DND-41 (cell line): ENCODE measurements around the gene ADH5.

Experiments used
- ATAC-seq: fragments of 200-7000 bp; cut with Tn5 transposase; 3 replicates; pipeline ENCODE4 v1.9.1; 2021; ENCODE audit warnings: low read depth; ENCODE audit not compliant: insufficient read depth
- DNase-seq: peaks from one replicate; pipeline ENCODE4 v3.0.0-alpha.2; 2020
- H2AFZ ChIP-seq: 2 replicates; pipeline ENCODE4 v1.6.0; 2012; ENCODE audit warnings: low read depth, low read length
- H3K27ac ChIP-seq: 2 replicates; pipeline ENCODE4 v1.5.1; 2012; ENCODE audit warnings: low read length, inconsistent platforms
- H3K27me3 ChIP-seq: fragments of 200-600 bp; sonication (generic); 2 replicates; pipeline ENCODE4 v1.6.0; 2012; ENCODE audit warnings: low read length, mild to moderate bottlenecking, inconsistent platforms; ENCODE audit not compliant: insufficient read depth, poor library complexity
- H3K36me3 ChIP-seq: 2 replicates; pipeline ENCODE4 v1.5.1; 2012; ENCODE audit warnings: low read length, inconsistent platforms; ENCODE audit not compliant: insufficient read depth
- H3K4me1 ChIP-seq: 2 replicates; pipeline ENCODE4 v1.5.1; 2012; ENCODE audit warnings: mild to moderate bottlenecking, low read length; ENCODE audit not compliant: insufficient read depth
- H3K4me2 ChIP-seq: 2 replicates; pipeline ENCODE4 v1.6.0; 2012; ENCODE audit warnings: mild to moderate bottlenecking, moderate library complexity, low read length, inconsistent platforms; ENCODE audit not compliant: insufficient read depth
- H3K4me3 ChIP-seq, 2 experiments: fragments of 200-600 bp in 1 of 2; shearing (Covaris generic) in 1 of 2; 2 replicates each; pipeline ENCODE4 v1.5.1; 2012 to 2016; ENCODE audit warnings: inconsistent platforms in 2 of 2, low read length in 2 of 2, mild to moderate bottlenecking in 2 of 2, low read depth in 1 of 2, moderate library complexity in 1 of 2
- H3K79me2 ChIP-seq: 2 replicates; pipeline ENCODE4 v1.6.0; 2012; ENCODE audit warnings: low read length, inconsistent platforms; ENCODE audit not compliant: insufficient read depth
- H3K9ac ChIP-seq: 2 replicates; pipeline ENCODE4 v1.6.0; 2012; ENCODE audit warnings: low read depth, mild to moderate bottlenecking, inconsistent platforms, low read length, moderate library complexity
- H3K9me3 ChIP-seq: 2 replicates; pipeline ENCODE4 v1.5.1; 2012; ENCODE audit warnings: low read length, moderate library complexity, mild to moderate bottlenecking, inconsistent platforms; ENCODE audit not compliant: insufficient read depth, severe bottlenecking
- H4K20me1 ChIP-seq: 2 replicates; pipeline ENCODE4 v1.6.0; 2012; ENCODE audit warnings: low read length; ENCODE audit not compliant: insufficient read depth
- EZH2 ChIP-seq: IDR thresholded peaks from 3 replicates; pipeline ENCODE4 v1.6.1; 2012; ENCODE audit warnings: borderline replicate concordance, low read depth, mild to moderate bottlenecking, moderate library complexity, low read length, inconsistent platforms; ENCODE audit not compliant: severe bottlenecking
- TF ChIP-seq, protein P1 (sequence below): IDR thresholded peaks from 2 replicates; pipeline ENCODE4 v1.5.1; 2012; ENCODE audit warnings: borderline replicate concordance, low read length, moderate library complexity, mild to moderate bottlenecking; ENCODE audit not compliant: poor library complexity, severe bottlenecking; ENCODE audit errors: extremely low read depth

The ADH5 gene

DNA sequence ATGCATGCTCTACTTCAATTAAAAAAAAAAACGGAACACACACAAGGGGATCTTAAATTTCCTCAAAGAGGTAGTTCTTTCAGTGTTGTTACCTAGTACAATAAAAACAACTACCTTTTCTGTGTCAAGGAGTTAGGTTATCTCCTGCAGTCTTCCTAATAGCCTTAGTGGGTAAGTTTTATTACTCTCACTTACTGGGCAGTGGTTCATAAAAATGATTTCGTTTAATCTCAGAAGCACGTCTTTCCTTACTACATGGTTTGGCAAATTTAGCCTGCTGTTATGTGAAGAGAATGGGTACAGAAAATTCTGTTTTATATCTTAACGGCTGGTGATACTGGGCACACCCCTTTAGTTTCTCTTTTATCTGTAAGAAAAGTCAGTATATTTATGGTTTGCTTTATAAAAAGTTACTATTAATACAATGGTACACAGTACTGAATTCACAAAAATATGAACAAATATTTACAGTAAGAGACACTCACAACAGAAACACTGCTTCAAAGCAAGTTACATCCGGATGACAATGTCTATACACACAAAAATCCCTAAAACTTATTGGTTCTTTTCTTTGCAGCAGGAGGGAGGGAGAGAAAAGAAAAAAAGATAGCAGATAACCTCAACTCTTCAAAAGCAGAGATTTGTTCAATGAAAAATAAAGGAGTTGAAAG lies 8.8 kb downstream of the ADH5 start:
- TF ChIP-seq EZH2, result no peak
- TF ChIP-seq, protein P1, sequence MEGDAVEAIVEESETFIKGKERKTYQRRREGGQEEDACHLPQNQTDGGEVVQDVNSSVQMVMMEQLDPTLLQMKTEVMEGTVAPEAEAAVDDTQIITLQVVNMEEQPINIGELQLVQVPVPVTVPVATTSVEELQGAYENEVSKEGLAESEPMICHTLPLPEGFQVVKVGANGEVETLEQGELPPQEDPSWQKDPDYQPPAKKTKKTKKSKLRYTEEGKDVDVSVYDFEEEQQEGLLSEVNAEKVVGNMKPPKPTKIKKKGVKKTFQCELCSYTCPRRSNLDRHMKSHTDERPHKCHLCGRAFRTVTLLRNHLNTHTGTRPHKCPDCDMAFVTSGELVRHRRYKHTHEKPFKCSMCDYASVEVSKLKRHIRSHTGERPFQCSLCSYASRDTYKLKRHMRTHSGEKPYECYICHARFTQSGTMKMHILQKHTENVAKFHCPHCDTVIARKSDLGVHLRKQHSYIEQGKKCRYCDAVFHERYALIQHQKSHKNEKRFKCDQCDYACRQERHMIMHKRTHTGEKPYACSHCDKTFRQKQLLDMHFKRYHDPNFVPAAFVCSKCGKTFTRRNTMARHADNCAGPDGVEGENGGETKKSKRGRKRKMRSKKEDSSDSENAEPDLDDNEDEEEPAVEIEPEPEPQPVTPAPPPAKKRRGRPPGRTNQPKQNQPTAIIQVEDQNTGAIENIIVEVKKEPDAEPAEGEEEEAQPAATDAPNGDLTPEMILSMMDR, result no peak
- H3K4me1 ChIP-seq, result no peaks in the 10 kb centered on the region
- H3K79me2 ChIP-seq, result peaks cover 27% of the 10 kb centered on the region
- DNase-seq, result no peak
- no peaks in the 10 kb centered on the region for H3K9me3 ChIP-seq
- H3K27me3 ChIP-seq, result no peaks in the 10 kb centered on the region
- H3K36me3 ChIP-seq, result peaks cover 96% of the 10 kb centered on the region
- H3K9ac ChIP-seq, result no peak overlapping the region
- H3K4me2 ChIP-seq, result no peak overlapping the region
- no peak overlapping the region for H3K27ac ChIP-seq
- peaks cover 6% of the 10 kb centered on the region for H4K20me1 ChIP-seq
- no peak overlapping the region for H2AFZ ChIP-seq
- H3K4me3 ChIP-seq, result no peak overlapping the region
- ATAC-seq, result no peak

DNA sequence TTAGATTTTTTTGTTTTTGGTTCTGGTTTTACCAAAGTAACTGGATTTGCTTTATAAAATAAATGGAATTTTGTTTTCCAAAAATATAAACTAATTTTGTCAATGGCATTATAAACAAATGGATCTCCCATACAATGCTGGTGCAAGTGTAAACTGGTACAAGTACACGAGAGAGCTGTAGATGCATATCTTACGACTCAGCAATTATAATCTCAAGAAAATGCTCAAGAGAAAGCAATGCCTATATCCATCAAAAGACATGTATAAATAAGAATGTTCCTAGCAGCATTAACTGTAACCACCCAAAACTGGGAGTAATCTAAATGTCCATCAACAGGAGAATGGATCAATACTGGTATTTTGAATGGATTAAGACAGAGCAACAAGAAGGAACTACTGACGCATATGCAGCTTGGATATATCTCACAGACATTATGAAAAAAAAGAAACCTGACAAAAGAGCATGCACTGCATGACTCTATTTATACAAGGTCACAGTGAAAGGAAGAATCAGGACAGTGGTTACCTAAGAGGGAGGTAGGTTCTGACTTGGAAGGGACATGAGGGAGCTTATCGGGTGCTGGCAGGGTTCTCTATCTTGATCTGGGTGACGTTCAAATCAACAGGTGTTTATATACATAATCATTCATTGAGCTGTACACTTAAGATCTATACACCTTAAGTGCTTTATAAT lies 9.5 kb downstream of the ADH5 start:
- H3K4me1 ChIP-seq, result no peaks in the 10 kb centered on the region
- no peaks in the 10 kb centered on the region for H3K9me3 ChIP-seq
- H3K4me3 ChIP-seq, result no peak overlapping the region
- H3K36me3 ChIP-seq, result peaks cover 96% of the 10 kb centered on the region
- H3K9ac ChIP-seq, result no peak overlapping the region
- DNase-seq, result no peak
- no peak for TF ChIP-seq EZH2
- TF ChIP-seq, protein P1, result no peak
- H3K27ac ChIP-seq, result no peak overlapping the region
- no peak overlapping the region for H2AFZ ChIP-seq
- ATAC-seq, result no peak
- no peaks in the 10 kb centered on the region for H3K27me3 ChIP-seq
- H4K20me1 ChIP-seq, result peaks cover 4% of the 10 kb centered on the region
- peaks cover 20% of the 10 kb centered on the region for H3K79me2 ChIP-seq
- no peak overlapping the region for H3K4me2 ChIP-seq

DNA sequence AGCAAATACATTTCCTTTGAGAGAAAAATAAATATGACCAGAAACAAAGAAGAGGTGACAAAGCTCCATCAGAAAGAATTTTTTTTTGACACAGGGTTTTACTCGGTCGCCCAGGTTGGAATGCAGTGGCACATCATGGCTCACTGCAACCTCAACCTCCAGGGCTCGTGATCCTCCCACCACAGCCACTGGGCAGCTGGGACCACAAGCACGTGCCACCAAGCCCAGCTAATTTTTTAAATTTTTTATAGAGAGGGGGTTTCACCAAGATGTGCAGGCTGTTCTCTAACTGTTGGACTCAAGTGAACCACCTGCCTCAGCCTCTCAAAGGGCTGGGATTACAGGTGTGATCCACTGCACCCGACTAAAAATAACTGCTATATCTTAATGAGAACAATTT lies 10.3 kb downstream of the ADH5 start:
- TF ChIP-seq, protein P1, result no peak
- no peak for TF ChIP-seq EZH2
- no peaks in the 10 kb centered on the region for H3K4me1 ChIP-seq
- H3K36me3 ChIP-seq, result peaks cover 97% of the 10 kb centered on the region
- H3K4me2 ChIP-seq, result no peak overlapping the region
- no peaks in the 10 kb centered on the region for H3K27me3 ChIP-seq
- DNase-seq, result no peak
- H3K9me3 ChIP-seq, result no peaks in the 10 kb centered on the region
- peaks cover 16% of the 10 kb centered on the region for H3K79me2 ChIP-seq
- H3K9ac ChIP-seq, result no peak overlapping the region
- H4K20me1 ChIP-seq, result no peaks in the 10 kb centered on the region; the same call in 1 of the 2 replicates
- no peak overlapping the region for H3K27ac ChIP-seq
- H3K4me3 ChIP-seq, result no peak overlapping the region
- no peak for ATAC-seq
- no peak overlapping the region for H2AFZ ChIP-seq
